Neural cell (in vitro differentiated cells): Measurements from ENCODE around the gene RUSC1.

Source experiments
- CTCF ChIP-seq: fragments of 450-650 bp; IDR thresholded peaks from 2 replicates; pipeline ENCODE4 v1.5.1; 2014; ENCODE audit warnings: antibody characterized with exemption, mild to moderate bottlenecking, moderate library complexity; ENCODE audit not compliant: poor library complexity, severe bottlenecking
- EP300 ChIP-seq: fragments of 450-650 bp; conservative IDR thresholded peaks from 2 replicates; pipeline ENCODE4 v1.6.1; 2014; ENCODE audit warnings: antibody characterized with exemption, mild to moderate bottlenecking, moderate library complexity; ENCODE audit not compliant: poor library complexity, severe bottlenecking

GRCh38 chr1:155325603-155325893 is 4.9 kb downstream of the RUSC1 start:
- no peak for TF ChIP-seq EP300
- TF ChIP-seq CTCF, result no peak
